Measurements from ENCODE around the gene CKB.

The CKB gene

DNA sequence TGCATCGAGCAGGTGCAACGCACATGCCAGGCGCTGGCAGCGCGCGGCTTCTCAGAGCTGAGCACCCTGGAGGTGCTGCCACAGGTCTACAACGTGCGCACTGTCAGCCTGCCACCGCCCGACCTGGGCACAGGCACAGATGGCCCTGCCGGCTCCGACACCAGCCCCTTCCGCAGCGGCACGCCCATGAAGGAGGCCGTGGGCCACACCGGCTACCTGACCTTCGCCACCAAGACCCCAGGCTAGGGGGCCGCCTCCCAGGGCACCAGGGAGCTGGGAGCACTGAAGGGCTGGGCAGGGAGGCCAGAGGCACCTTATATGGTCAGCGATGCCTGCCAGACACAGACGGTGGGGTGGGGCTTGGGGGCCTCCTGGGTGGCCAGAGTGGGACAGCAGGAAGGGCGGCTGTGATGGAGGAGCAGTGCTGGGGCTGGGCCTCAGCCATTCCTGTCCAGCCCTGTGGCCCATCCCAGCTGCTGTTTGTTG lies 12.0 kb upstream of the CKB start:
- no peak for DNase-seq (ENCODE audit: low read depth)
- no peak overlapping the region for H3K4me3 ChIP-seq (ENCODE audit: low read length)
- TF ChIP-seq, protein P1, sequence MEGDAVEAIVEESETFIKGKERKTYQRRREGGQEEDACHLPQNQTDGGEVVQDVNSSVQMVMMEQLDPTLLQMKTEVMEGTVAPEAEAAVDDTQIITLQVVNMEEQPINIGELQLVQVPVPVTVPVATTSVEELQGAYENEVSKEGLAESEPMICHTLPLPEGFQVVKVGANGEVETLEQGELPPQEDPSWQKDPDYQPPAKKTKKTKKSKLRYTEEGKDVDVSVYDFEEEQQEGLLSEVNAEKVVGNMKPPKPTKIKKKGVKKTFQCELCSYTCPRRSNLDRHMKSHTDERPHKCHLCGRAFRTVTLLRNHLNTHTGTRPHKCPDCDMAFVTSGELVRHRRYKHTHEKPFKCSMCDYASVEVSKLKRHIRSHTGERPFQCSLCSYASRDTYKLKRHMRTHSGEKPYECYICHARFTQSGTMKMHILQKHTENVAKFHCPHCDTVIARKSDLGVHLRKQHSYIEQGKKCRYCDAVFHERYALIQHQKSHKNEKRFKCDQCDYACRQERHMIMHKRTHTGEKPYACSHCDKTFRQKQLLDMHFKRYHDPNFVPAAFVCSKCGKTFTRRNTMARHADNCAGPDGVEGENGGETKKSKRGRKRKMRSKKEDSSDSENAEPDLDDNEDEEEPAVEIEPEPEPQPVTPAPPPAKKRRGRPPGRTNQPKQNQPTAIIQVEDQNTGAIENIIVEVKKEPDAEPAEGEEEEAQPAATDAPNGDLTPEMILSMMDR (conservative IDR thresholded peaks at IDR 0.05; ENCODE audit: low read depth, low read length), result no peak

- TF ChIP-seq, protein P1 (conservative IDR thresholded peaks at IDR 0.05; ENCODE audit: low read depth, low read length), result no peak
- H3K4me3 ChIP-seq (ENCODE audit: low read length), result no peak overlapping the region
- DNase-seq (ENCODE audit: low read depth), result no peak
These were observed 11.5 kb upstream of the CKB start for GRCh38 chr14:103533999-103534575.

DNA sequence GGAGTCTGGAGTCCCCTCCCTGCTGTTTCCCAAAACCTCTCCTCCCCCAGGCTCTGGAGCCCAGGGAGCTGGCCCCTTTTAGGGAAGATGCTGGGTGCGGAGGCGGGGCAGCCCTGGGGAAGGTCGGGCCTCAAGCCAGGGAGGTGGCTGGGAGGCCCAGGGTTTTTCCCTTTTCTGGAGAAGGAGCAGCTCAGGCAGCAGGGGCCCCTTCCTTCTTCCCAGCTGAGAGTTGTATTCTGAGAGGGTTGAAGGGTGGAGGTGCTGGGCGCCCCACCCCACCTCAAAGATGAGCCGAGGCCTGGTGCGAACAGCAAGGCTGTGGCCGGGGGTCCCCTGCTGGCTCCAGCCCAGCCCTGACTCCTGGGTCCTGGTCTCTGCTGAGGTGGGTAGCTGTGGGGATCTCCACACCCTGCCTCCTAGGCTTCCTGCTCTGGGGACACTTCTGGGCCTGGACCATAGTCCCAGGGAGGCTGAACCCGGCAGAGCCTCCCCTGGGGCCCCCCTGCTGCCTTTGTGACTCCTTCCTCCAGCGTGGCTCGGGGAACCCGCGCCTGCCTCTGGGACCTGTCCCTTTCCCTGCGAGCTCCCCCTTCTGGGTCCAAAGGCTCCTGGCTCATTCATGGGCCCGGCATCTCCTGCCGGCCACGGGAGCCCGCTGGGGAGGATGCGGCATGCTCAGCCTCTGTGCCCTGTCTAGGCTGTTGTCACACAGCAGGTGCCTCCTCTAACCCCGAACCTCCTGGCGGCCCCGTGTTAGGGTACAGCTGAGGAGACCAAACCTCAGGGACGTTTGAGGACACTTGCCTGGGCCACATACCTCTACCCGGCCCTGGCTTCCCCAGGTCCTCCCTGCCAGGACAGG lies 10.7 kb upstream of the CKB start:
- TF ChIP-seq, protein P1 (conservative IDR thresholded peaks at IDR 0.05; ENCODE audit: low read depth, low read length), result no peak
- DNase-seq (ENCODE audit: low read depth), result no peak
- no peak overlapping the region for H3K4me3 ChIP-seq (ENCODE audit: low read length)

- no peak overlapping the region for H3K4me3 ChIP-seq (ENCODE audit: low read length)
- TF ChIP-seq, protein P1 (conservative IDR thresholded peaks at IDR 0.05; ENCODE audit: low read depth, low read length), result no peak
- no peak for DNase-seq (ENCODE audit: low read depth)
These were observed 9.8 kb upstream of the CKB start for GRCh38 chr14:103532216-103533136.

DNA sequence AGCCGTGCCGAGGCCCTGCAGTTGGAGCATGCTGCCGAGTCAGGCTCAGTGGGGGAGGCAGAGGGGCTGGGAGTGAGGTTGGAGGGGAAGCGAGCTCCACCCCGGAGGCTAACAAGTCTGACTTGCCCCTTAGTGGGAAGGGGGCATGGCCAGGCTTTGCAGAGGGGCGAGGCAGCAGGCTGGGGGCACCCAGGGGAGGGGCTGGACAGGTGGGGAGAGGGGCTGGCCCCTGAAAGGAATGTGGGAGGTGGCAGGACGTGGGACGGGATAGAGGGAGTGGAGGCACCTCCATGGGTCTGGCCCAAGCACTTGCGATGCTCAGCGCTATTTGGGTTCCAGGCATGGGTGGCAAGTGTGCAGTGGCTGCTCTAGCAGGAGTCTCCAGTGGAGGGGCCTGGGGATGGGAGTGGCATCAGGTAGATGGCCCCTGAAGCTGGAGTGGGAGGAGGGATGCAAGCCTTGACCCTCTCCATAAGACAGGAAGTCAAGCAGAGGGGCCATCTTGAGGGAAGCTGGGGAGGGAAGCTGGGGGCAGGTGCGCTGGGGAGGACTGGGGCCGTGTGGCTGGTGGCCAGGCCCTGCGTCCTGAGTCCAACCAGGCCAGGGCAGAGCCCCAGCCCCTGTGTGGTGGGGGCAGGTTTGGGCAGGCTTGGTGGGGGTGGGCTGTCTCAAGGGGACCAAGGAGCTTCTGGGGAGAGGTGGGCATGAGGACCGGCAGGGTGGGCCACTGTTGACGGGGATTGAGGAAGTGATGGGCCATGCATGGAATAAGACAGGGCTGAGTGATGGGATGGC lies 9.0 kb upstream of the CKB start:
- no peak for DNase-seq (ENCODE audit: low read depth)
- no peak overlapping the region for H3K4me3 ChIP-seq (ENCODE audit: low read length)
- TF ChIP-seq, protein P1 (conservative IDR thresholded peaks at IDR 0.05; ENCODE audit: low read depth, low read length), result no peak

- H3K4me3 ChIP-seq (ENCODE audit: low read length), result no peak overlapping the region
- TF ChIP-seq, protein P1 (conservative IDR thresholded peaks at IDR 0.05; ENCODE audit: low read depth, low read length), result no peak
- DNase-seq (ENCODE audit: low read depth), result no peak
These were observed 8.2 kb upstream of the CKB start for GRCh38 chr14:103530831-103531230.
